HEK293 (cell line): ENCODE results near the gene SUSD2.
"Not testable (repeated sequence)": the region's sequence is repeated elsewhere in the genome, so short reads cannot be mapped to it uniquely, and the experiment has no call there.

Experiments used
- CTCF ChIA-PET: fragments of 350-600 bp; formaldehyde crosslinking; extraction: SDS; loops from one replicate; lab custom pipeline; 2021; ENCODE audit warnings: antibody characterized with exemption; lab: Yijun Ruan, JAX
- POLR2A ChIA-PET: fragments of 300-600 bp; formaldehyde crosslinking; extraction: SDS; loops from one replicate; lab custom pipeline; 2020; ENCODE audit warnings: antibody characterized with exemption, inconsistent platforms; lab: Yijun Ruan, JAX
- H3K27ac ChIP-seq: fragments of 200-500 bp; sonication (Bioruptor generic); 2 replicates; pipeline ENCODE4 v1.5.1; 2014; ENCODE audit warnings: low read depth, low read length, control low read depth, inconsistent platforms; ENCODE audit errors: extremely low read depth
- H3K36me3 ChIP-seq, 2 experiments: fragments of 200-500 bp in 1 of 2; sonication (Bioruptor generic) in 1 of 2; 1 replicate in 1 of 2; 2 replicates in 1 of 2; pipeline ENCODE4 v1.5.1; 2014 to 2017; ENCODE audit warnings: inconsistent platforms in 2 of 2, low read length in 2 of 2; ENCODE audit not compliant: control insufficient read depth in 2 of 2, insufficient read depth in 1 of 2
- H3K4me1 ChIP-seq: fragments of 200-500 bp; sonication (Bioruptor generic); 2 replicates; pipeline ENCODE4 v1.5.1; 2014; ENCODE audit warnings: mild to moderate bottlenecking, low read length, inconsistent platforms; ENCODE audit not compliant: control insufficient read depth, insufficient read depth
- H3K4me3 ChIP-seq: 2 replicates; pipeline ENCODE4 v1.5.1; 2011; ENCODE audit warnings: low read depth, mild to moderate bottlenecking, control low read depth, low read length, moderate library complexity
- H3K9me3 ChIP-seq: fragments of 200-500 bp; sonication (Bioruptor generic); 2 replicates; pipeline ENCODE4 v1.5.1; 2014; ENCODE audit warnings: low read depth, low read length, inconsistent platforms; ENCODE audit not compliant: control insufficient read depth, insufficient read depth
- FEZF1 ChIP-seq: fragments of 450-650 bp; formaldehyde crosslinking; IDR thresholded peaks from 2 replicates; pipeline ENCODE4 v1.5.1; 2016; ENCODE audit warnings: missing biosample characterization, missing genetic modification characterization
- HOXA7 ChIP-seq: sonication (generic); formaldehyde crosslinking; IDR thresholded peaks from 2 replicates; pipeline ENCODE4 v1.8.1; 2022; ENCODE audit warnings: missing genetic modification reagents, borderline replicate concordance
- HOXC10 ChIP-seq: sonication (generic); formaldehyde crosslinking; IDR thresholded peaks from 2 replicates; pipeline ENCODE4 v1.8.1; 2023; ENCODE audit warnings: mild to moderate bottlenecking, missing genetic modification reagents
- MZF1 ChIP-seq: fragments of 450-650 bp; formaldehyde crosslinking; IDR thresholded peaks from 2 replicates; pipeline ENCODE4 v1.5.1; 2017; ENCODE audit warnings: missing biosample characterization, missing genetic modification characterization, borderline replicate concordance
- RBAK ChIP-seq: fragments of 450-650 bp; formaldehyde crosslinking; IDR thresholded peaks from 2 replicates; pipeline ENCODE4 v1.5.1; 2016; ENCODE audit warnings: missing biosample characterization, missing genetic modification characterization
- TCF7L2 ChIP-seq: IDR thresholded peaks from 2 replicates; pipeline ENCODE4 v1.6.1; 2011; ENCODE audit warnings: low read depth, mild to moderate bottlenecking, inconsistent platforms, low read length, moderate library complexity, borderline replicate concordance
- ZFHX2 ChIP-seq: fragments of 450-650 bp; formaldehyde crosslinking; conservative IDR thresholded peaks from 2 replicates; pipeline ENCODE4 v1.5.1; 2016; ENCODE audit warnings: missing biosample characterization, missing genetic modification characterization
- ZNF132 ChIP-seq: fragments of 450-650 bp; formaldehyde crosslinking; IDR thresholded peaks from 2 replicates; pipeline ENCODE4 v1.5.1; 2017; ENCODE audit warnings: missing biosample characterization, missing genetic modification characterization, borderline replicate concordance
- ZNF174 ChIP-seq: fragments of 450-650 bp; formaldehyde crosslinking; IDR thresholded peaks from 2 replicates; pipeline ENCODE4 v1.5.0; 2017; ENCODE audit warnings: missing biosample characterization, mild to moderate bottlenecking, missing genetic modification characterization
- ZNF239 ChIP-seq: fragments of 450-650 bp; formaldehyde crosslinking; IDR thresholded peaks from 2 replicates; pipeline ENCODE4 v1.5.1; 2016; ENCODE audit warnings: missing biosample characterization, missing genetic modification characterization
- ZNF302 ChIP-seq: fragments of 450-650 bp; formaldehyde crosslinking; IDR thresholded peaks from 2 replicates; pipeline ENCODE4 v1.5.1; 2016; ENCODE audit warnings: missing biosample characterization, missing genetic modification characterization, low read depth
- ZNF610 ChIP-seq: fragments of 450-650 bp; formaldehyde crosslinking; IDR thresholded peaks from 2 replicates; pipeline ENCODE4 v1.5.1; 2016; ENCODE audit warnings: missing biosample characterization, missing genetic modification characterization, borderline replicate concordance
- ZNF76 ChIP-seq: fragments of 450-650 bp; formaldehyde crosslinking; IDR thresholded peaks from 2 replicates; pipeline ENCODE4; 2016; ENCODE audit warnings: low read depth, missing biosample characterization, missing genetic modification characterization, borderline replicate concordance
- TF ChIP-seq, protein P1 (sequence below): fragments of 450-650 bp; formaldehyde crosslinking; IDR thresholded peaks from 2 replicates; pipeline ENCODE4 v1.5.1; 2016; ENCODE audit warnings: missing biosample characterization, missing genetic modification characterization
- TF ChIP-seq, protein P2 (sequence below): fragments of 450-650 bp; formaldehyde crosslinking; IDR thresholded peaks from 2 replicates; pipeline ENCODE4 v1.5.0; 2017; ENCODE audit warnings: missing biosample characterization, missing genetic modification characterization, borderline replicate concordance
- TF ChIP-seq, protein P3 (sequence below): fragments of 450-650 bp; formaldehyde crosslinking; IDR thresholded peaks from 2 replicates; pipeline ENCODE4 v1.5.1; 2017; ENCODE audit warnings: missing biosample characterization, missing genetic modification characterization
- TF ChIP-seq, protein P4 (sequence below): fragments of 450-650 bp; formaldehyde crosslinking; IDR thresholded peaks from 2 replicates; pipeline ENCODE4 v1.5.1; 2016; ENCODE audit warnings: missing biosample characterization, missing genetic modification characterization
- TF ChIP-seq, protein P5 (sequence below): sonication (generic); formaldehyde crosslinking; IDR thresholded peaks from 2 replicates; pipeline ENCODE4 v1.8.1; 2022; ENCODE audit warnings: mild to moderate bottlenecking, moderate library complexity, missing genetic modification reagents
- TF ChIP-seq, protein P6 (sequence below): fragments of 450-650 bp; formaldehyde crosslinking; IDR thresholded peaks from 2 replicates; pipeline ENCODE4 v1.5.1; 2016; ENCODE audit warnings: missing biosample characterization, missing genetic modification characterization

SUSD2 gene

DNA sequence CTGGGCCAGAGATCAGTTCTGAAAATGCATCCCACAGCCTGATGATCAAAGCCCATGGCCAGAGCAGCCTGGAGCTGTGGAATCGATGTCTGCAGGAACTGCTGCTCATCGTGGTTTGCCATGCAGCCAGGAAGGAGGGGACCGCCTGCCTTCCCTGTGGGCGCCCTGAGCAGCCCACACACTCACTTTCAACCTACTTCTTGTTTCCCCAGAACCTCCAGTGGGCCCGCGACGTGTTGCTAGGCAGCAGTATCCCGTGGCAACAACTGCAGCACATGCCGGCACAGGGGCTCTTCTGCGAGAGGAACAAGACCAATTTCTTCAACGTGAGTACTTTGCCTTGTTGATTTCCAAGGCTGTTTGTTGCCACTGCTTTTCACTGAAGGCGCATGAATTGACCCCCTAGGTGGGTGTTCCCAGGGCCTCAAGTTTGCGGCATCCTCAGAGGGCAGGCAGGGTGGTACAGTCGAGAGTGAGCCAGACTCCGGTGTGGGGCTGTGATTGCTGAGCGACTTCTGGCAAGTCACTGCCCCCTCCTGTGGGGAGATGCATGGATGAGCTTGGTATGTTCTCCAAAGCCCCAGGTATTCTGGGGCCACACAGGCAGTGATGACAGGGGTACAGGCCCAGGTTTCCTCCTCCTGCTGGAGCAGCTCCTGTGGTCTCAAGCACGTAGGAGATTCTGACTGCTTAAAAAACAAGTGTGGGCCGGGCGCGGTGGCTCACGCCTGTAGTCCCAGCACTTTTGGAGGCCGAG lies 47.0 kb upstream of the SUSD2 start (continued):
- TF ChIP-seq ZNF239 (tag by site-specific recombination), result no peak
- no peak for TF ChIP-seq HOXA7 (CRISPR knock-in tag)
- TF ChIP-seq FEZF1 (tag by site-specific recombination), result no peak
- no peak for TF ChIP-seq HOXC10
- no peak for TF ChIP-seq ZNF76 (tag by site-specific recombination)
- TF ChIP-seq, protein P1, sequence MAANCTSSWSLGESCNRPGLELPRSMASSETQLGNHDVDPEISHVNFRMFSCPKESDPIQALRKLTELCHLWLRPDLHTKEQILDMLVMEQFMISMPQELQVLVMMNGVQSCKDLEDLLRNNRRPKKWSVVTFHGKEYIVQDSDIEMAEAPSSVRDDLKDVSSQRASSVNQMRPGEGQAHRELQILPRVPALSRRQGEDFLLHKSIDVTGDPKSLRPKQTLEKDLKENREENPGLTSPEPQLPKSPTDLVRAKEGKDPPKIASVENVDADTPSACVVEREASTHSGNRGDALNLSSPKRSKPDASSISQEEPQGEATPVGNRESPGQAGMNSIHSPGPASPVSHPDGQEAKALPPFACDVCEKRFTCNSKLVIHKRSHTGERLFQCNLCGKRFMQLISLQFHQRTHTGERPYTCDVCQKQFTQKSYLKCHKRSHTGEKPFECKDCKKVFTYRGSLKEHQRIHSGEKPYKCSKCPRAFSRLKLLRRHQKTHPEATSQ (tag by site-specific recombination), result no peak
- TF ChIP-seq ZNF610 (tag by site-specific recombination), result no peak
- TF ChIP-seq ZFHX2 (tag by site-specific recombination), result peak; percentile 48
- TF ChIP-seq, protein P2, sequence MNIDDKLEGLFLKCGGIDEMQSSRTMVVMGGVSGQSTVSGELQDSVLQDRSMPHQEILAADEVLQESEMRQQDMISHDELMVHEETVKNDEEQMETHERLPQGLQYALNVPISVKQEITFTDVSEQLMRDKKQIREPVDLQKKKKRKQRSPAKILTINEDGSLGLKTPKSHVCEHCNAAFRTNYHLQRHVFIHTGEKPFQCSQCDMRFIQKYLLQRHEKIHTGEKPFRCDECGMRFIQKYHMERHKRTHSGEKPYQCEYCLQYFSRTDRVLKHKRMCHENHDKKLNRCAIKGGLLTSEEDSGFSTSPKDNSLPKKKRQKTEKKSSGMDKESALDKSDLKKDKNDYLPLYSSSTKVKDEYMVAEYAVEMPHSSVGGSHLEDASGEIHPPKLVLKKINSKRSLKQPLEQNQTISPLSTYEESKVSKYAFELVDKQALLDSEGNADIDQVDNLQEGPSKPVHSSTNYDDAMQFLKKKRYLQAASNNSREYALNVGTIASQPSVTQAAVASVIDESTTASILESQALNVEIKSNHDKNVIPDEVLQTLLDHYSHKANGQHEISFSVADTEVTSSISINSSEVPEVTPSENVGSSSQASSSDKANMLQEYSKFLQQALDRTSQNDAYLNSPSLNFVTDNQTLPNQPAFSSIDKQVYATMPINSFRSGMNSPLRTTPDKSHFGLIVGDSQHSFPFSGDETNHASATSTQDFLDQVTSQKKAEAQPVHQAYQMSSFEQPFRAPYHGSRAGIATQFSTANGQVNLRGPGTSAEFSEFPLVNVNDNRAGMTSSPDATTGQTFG (tag by site-specific recombination), result no peak
- no peak for TF ChIP-seq ZNF174

DNA sequence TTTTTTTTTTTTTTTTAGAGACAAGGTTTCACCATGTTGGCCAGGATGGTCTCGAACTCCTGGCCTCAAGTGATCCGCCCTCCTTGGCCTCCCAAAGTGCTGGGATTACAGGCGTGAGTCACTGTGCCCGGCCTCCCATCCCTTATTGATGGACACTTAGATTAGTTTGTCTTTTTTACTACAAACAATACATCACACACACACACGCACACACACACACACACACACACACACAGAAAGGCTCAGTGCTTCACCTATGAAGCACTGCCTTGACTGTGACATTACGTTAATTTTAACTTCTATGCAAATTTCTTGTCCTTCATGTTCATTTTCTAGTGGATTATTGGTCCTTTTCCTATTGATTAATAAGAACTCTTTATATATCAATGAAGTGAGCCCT lies 44.8 kb upstream of the SUSD2 start:
- TF ChIP-seq, protein P3, sequence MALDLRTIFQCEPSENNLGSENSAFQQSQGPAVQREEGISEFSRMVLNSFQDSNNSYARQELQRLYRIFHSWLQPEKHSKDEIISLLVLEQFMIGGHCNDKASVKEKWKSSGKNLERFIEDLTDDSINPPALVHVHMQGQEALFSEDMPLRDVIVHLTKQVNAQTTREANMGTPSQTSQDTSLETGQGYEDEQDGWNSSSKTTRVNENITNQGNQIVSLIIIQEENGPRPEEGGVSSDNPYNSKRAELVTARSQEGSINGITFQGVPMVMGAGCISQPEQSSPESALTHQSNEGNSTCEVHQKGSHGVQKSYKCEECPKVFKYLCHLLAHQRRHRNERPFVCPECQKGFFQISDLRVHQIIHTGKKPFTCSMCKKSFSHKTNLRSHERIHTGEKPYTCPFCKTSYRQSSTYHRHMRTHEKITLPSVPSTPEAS, result peak; percentile 60
- TF ChIP-seq MZF1, result peak; percentile 65; the same call in 1 of the 2 replicates
- ChIA-PET POLR2A (interaction anchor here (0.6 kb wide), 1 partner anchor 12 kb away, joined by 3 read pairs; no protein-coding TSS in a partner anchor), CTCF (interaction anchor here (0.6 to 2.2 kb wide), 5 partner anchors 19 to 91 kb away, joined by 3 to 7 read pairs (median 3); no protein-coding TSS in a partner anchor)
- not testable (repeated sequence) for H3K4me1 ChIP-seq, H3K27ac ChIP-seq, H3K9me3 ChIP-seq, H3K4me3 ChIP-seq
- peaks cover 13 to 74% of the 10 kb centered on the region in 2 experiments for H3K36me3 ChIP-seq

DNA sequence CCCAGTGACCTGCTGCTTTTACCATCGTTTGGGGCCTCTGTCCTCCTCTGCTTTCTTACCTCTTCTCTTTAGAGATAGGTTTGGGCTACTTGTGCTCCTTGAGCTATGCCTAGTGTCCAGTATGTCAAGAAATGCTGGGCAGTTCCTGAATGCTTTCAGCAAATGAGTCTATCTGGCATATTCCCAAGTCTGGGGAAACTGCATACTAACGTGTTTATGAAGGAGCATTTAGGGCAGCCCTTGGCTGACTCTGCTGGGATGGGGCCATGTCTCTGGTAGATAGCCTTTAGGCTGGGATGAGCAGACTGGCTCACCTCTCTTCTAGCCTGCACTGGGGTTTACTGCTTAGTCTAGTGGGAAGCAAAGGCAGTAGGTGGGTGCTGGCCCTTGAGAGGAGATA lies 43.7 kb upstream of the SUSD2 start:
- Histone ChIP-seq H3K4me3 (no peak overlapping the region), H3K36me3 (peaks cover 13 to 82% of the 10 kb centered on the region in 2 experiments), H3K27ac (no peak overlapping the region), H3K9me3 (no peaks in the 10 kb centered on the region), H3K4me1 (no peaks in the 10 kb centered on the region)
- ChIA-PET CTCF (interaction anchor here (0.9 kb wide), 1 partner anchor 18 kb away, joined by 3 read pairs; no protein-coding TSS in a partner anchor), POLR2A (no interaction called here)
- TF ChIP-seq ZNF132 (tag by site-specific recombination), result no peak
- TF ChIP-seq RBAK (tag by site-specific recombination), result no peak
- TF ChIP-seq, protein P4, sequence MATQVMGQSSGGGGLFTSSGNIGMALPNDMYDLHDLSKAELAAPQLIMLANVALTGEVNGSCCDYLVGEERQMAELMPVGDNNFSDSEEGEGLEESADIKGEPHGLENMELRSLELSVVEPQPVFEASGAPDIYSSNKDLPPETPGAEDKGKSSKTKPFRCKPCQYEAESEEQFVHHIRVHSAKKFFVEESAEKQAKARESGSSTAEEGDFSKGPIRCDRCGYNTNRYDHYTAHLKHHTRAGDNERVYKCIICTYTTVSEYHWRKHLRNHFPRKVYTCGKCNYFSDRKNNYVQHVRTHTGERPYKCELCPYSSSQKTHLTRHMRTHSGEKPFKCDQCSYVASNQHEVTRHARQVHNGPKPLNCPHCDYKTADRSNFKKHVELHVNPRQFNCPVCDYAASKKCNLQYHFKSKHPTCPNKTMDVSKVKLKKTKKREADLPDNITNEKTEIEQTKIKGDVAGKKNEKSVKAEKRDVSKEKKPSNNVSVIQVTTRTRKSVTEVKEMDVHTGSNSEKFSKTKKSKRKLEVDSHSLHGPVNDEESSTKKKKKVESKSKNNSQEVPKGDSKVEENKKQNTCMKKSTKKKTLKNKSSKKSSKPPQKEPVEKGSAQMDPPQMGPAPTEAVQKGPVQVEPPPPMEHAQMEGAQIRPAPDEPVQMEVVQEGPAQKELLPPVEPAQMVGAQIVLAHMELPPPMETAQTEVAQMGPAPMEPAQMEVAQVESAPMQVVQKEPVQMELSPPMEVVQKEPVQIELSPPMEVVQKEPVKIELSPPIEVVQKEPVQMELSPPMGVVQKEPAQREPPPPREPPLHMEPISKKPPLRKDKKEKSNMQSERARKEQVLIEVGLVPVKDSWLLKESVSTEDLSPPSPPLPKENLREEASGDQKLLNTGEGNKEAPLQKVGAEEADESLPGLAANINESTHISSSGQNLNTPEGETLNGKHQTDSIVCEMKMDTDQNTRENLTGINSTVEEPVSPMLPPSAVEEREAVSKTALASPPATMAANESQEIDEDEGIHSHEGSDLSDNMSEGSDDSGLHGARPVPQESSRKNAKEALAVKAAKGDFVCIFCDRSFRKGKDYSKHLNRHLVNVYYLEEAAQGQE (tag by site-specific recombination), result no peak
- TF ChIP-seq, protein P5, sequence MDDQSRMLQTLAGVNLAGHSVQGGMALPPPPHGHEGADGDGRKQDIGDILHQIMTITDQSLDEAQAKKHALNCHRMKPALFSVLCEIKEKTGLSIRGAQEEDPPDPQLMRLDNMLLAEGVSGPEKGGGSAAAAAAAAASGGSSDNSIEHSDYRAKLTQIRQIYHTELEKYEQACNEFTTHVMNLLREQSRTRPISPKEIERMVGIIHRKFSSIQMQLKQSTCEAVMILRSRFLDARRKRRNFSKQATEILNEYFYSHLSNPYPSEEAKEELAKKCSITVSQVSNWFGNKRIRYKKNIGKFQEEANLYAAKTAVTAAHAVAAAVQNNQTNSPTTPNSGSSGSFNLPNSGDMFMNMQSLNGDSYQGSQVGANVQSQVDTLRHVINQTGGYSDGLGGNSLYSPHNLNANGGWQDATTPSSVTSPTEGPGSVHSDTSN, result no peak
- no peak for TF ChIP-seq ZNF302
- TF ChIP-seq TCF7L2, result no peak
- TF ChIP-seq, protein P6, sequence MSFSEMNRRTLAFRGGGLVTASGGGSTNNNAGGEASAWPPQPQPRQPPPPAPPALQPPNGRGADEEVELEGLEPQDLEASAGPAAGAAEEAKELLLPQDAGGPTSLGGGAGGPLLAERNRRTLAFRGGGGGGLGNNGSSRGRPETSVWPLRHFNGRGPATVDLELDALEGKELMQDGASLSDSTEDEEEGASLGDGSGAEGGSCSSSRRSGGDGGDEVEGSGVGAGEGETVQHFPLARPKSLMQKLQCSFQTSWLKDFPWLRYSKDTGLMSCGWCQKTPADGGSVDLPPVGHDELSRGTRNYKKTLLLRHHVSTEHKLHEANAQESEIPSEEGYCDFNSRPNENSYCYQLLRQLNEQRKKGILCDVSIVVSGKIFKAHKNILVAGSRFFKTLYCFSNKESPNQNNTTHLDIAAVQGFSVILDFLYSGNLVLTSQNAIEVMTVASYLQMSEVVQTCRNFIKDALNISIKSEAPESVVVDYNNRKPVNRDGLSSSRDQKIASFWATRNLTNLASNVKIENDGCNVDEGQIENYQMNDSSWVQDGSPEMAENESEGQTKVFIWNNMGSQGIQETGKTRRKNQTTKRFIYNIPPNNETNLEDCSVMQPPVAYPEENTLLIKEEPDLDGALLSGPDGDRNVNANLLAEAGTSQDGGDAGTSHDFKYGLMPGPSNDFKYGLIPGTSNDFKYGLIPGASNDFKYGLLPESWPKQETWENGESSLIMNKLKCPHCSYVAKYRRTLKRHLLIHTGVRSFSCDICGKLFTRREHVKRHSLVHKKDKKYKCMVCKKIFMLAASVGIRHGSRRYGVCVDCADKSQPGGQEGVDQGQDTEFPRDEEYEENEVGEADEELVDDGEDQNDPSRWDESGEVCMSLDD, result no peak
